ENCODE data around the gene SLC43A2. TPM values are rescaled to one million over a fixed set of nuclear protein-coding genes. Genes with fewer than 3 reads are reported as not detected.

SLC43A2 gene
- total and polyA plus RNA-seq, 2 of the 13 experiments (the other 11 are each of a cell fraction or from before 2014, with no cell fraction given), result 7.3 to 20.0 TPM

- Histone ChIP-seq H3K27ac (ENCODE audit: extremely low read length, insufficient read depth, low read length) (no peak overlapping the region), H3K4me1 (ENCODE audit: insufficient read depth, low read length) (peaks cover 65% of the 10 kb centered on the region), H2AFZ (ENCODE audit: low read length) (no peak overlapping the region), H3K27me3 (ENCODE audit: control insufficient read depth in 1 of 2, insufficient read depth in 2 of 2, low read length in 2 of 2) (no peaks in the 10 kb centered on the region), H3K36me3 (replicated peaks in 1 of 2; ENCODE audit: control insufficient read depth in 1 of 2, insufficient read depth in 2 of 2, low read length in 2 of 2) (no peaks in the 10 kb centered on the region; a peak in 2 of 5 replicates), H3K9me3 (ENCODE audit: low read length) (no peaks in the 10 kb centered on the region), H3K9ac (ENCODE audit: insufficient read depth, low read depth, low read length) (no peak overlapping the region), H3K79me2 (ENCODE audit: insufficient read depth, low read length) (no peaks in the 10 kb centered on the region), H3K4me2 (ENCODE audit: low read depth, low read length) (no peak overlapping the region; the same call in 1 of the 2 replicates), H3K4me3 (replicated peaks in 1 of 3; ENCODE audit: insufficient read depth in 1 of 3, low read depth in 2 of 3, low read length in 3 of 3) (no peak overlapping the region), H4K20me1 (ENCODE audit: insufficient read depth, low read length) (no peaks in the 10 kb centered on the region)
- intact Hi-C loops (cut with micrococcal nuclease; ENCODE audit: unreplicated experiment), result no loop called here
- ChIA-PET CTCF (ENCODE audit: low intra/inter-chr PET ratio, low total read pairs) (interaction anchor here (1.4 kb wide), 1 partner anchor 19 kb away, joined by 5 read pairs; no protein-coding TSS in a partner anchor), POLR2A (no interaction called here)
- in situ Hi-C loops (cut with HindIII; ENCODE audit: extremely low pct_ligation_motif_present, low pct_unique_long_range_greater_than_20kb), result no loop called here
- FAIRE-seq (no peak), ATAC-seq (no peak), DNase-seq (ENCODE audit: low spot score) (no peak)
- BruUV-seq (replicated peaks), result no TSS peak
- WGBS (ENCODE audit: low lambda C conversion rate), result 88% methylated on average over 5 of the region's 5 CpGs
- TF ChIP-seq FOXP4 (CRISPR knock-in tag; IDR thresholded peaks at IDR 0.05) (no peak), XBP1 (CRISPR knock-in tag; IDR thresholded peaks at IDR 0.05) (no peak), MAFK (conservative IDR thresholded peaks at IDR 0.05 in 1 of 2, IDR thresholded peaks at IDR 0.05 in 1 of 2; ENCODE audit: low read length in 2 of 2) (peak; percentile 54 to 76; a peak in 3 of 4 replicates), MAFF (IDR thresholded peaks at IDR 0.05; ENCODE audit: low read depth, low read length) (peak; percentile 64; the same call in 1 of the 2 replicates)
These were observed 35.1 kb downstream of the SLC43A2 start for GRCh38 chr17:1593630-1593931.

GRCh38 chr17:1592751-1593629, 35.6 kb downstream of the SLC43A2 start:
- intact Hi-C loops (cut with micrococcal nuclease; ENCODE audit: unreplicated experiment), result no loop called here
- TF ChIP-seq ZNF224 (CRISPR knock-in tag; IDR thresholded peaks at IDR 0.05) (no peak), ZNF550 (CRISPR knock-in tag; IDR thresholded peaks at IDR 0.05; ENCODE audit: borderline replicate concordance) (no peak), ZBTB7B (CRISPR knock-in tag; IDR thresholded peaks at IDR 0.05) (0 out of 2 replicates have a peak, but pooled peaks have one; percentile 52), ARID4A (CRISPR knock-in tag; IDR thresholded peaks at IDR 0.05; ENCODE audit: borderline replicate concordance) (peak; percentile 35; the same call in 1 of the 2 replicates), ZNF329 (CRISPR knock-in tag; IDR thresholded peaks at IDR 0.05; ENCODE audit: low read depth) (no peak)

More at GRCh38 chr17:1592751-1593629, 35.6 kb downstream of the SLC43A2 start:
- no TSS peak for BruUV-seq (replicated peaks)
- Histone ChIP-seq H3K9me3 (ENCODE audit: low read length) (no peaks in the 10 kb centered on the region), H3K9ac (ENCODE audit: insufficient read depth, low read depth, low read length) (no peak overlapping the region), H3K4me2 (ENCODE audit: low read depth, low read length) (peak overlapping the region; percentile 32; the same call in 1 of the 2 replicates), H2AFZ (ENCODE audit: low read length) (no peak overlapping the region), H4K20me1 (ENCODE audit: insufficient read depth, low read length) (no peaks in the 10 kb centered on the region), H3K36me3 (replicated peaks in 1 of 2; ENCODE audit: control insufficient read depth in 1 of 2, insufficient read depth in 2 of 2, low read length in 2 of 2) (no peaks in the 10 kb centered on the region; a peak in 2 of 5 replicates), H3K27me3 (ENCODE audit: control insufficient read depth in 1 of 2, insufficient read depth in 2 of 2, low read length in 2 of 2) (no peaks in the 10 kb centered on the region), H3K4me3 (replicated peaks in 1 of 3; ENCODE audit: insufficient read depth in 1 of 3, low read depth in 2 of 3, low read length in 3 of 3) (peak overlapping the region in 1 of 3 experiments; percentile 13; a peak in 1 of 6 replicates), H3K4me1 (ENCODE audit: insufficient read depth, low read length) (peaks cover 62% of the 10 kb centered on the region), H3K79me2 (ENCODE audit: insufficient read depth, low read length) (no peaks in the 10 kb centered on the region), H3K27ac (ENCODE audit: extremely low read length, insufficient read depth, low read length) (no peak overlapping the region)
- no peak; the same call in 2 of the 3 replicates for ATAC-seq
- POLR2A ChIA-PET, result no interaction called here
- in situ Hi-C loops (cut with HindIII; ENCODE audit: extremely low pct_ligation_motif_present, low pct_unique_long_range_greater_than_20kb), result no loop called here
- FAIRE-seq, result peak; percentile 73
- CTCF ChIA-PET (ENCODE audit: low intra/inter-chr PET ratio, low total read pairs), result interaction anchor here (1.4 kb wide), 1 partner anchor 19 kb away, joined by 5 read pairs; no protein-coding TSS in a partner anchor
- DNase-seq (ENCODE audit: low spot score), result peak; percentile 41
- WGBS (ENCODE audit: low lambda C conversion rate), result 60% methylated on average over 22 of the region's 25 CpGs

All from HepG2 (cell line).